K562 (cell line): ENCODE results near the gene MCCD1. TPM values are rescaled to one million over a fixed set of nuclear protein-coding genes. Genes with fewer than 3 reads are reported as not detected.

Experiments used
- BCL6 ChIP-seq: fragments of 250-450 bp; sonication (Bioruptor Pico); IDR thresholded peaks from 2 replicates; pipeline ENCODE4 v1.4.0; 2020
- BRD9 ChIP-seq: fragments of 450-650 bp; IDR thresholded peaks from 2 replicates; pipeline ENCODE4 v1.6.1; 2018; ENCODE audit warnings: low read depth; ENCODE audit not compliant: partially characterized antibody
- FOXK1 ChIP-seq: sonication (generic); formaldehyde crosslinking; IDR thresholded peaks from 2 replicates; pipeline ENCODE4 v1.8.0; 2022; ENCODE audit warnings: missing genetic modification reagents, mild to moderate bottlenecking, borderline replicate concordance
- FOXP4 ChIP-seq: sonication (generic); formaldehyde crosslinking; IDR thresholded peaks from 2 replicates; pipeline ENCODE4 v1.8.0; 2022; ENCODE audit warnings: mild to moderate bottlenecking, missing genetic modification reagents, borderline replicate concordance
- GTF2F1 ChIP-seq: IDR thresholded peaks from 2 replicates; pipeline ENCODE4 v1.6.1; 2011; ENCODE audit warnings: low read depth, low read length, improper control_type of control experiment
- HBP1 ChIP-seq: fragments of 450-650 bp; formaldehyde crosslinking; IDR thresholded peaks from 2 replicates; pipeline ENCODE4 v1.4.0; 2022; ENCODE audit warnings: missing genetic modification characterization
- HDAC1 ChIP-seq, 2 experiments: fragments of 450-650 bp; IDR thresholded peaks; 2 replicates each; pipeline ENCODE4 v1.6.1; 2016 to 2017; ENCODE audit warnings: inconsistent platforms in 1 of 2, mild to moderate bottlenecking in 1 of 2, moderate library complexity in 1 of 2
- MAFF ChIP-seq: IDR thresholded peaks from 2 replicates; pipeline ENCODE4 v1.6.1; 2012; ENCODE audit warnings: low read length, improper control_type of control experiment
- MAX ChIP-seq: sonication (generic); formaldehyde crosslinking; IDR thresholded peaks from 2 replicates; pipeline ENCODE4 v1.9.0; 2022; ENCODE audit warnings: mild to moderate bottlenecking, missing genetic modification reagents
- MEF2D ChIP-seq: conservative IDR thresholded peaks from 2 replicates; pipeline ENCODE4 v1.6.1; 2016; ENCODE audit warnings: low read depth, missing genetic modification characterization, missing compliant biosample characterization
- MIER1 ChIP-seq: fragments of 450-650 bp; IDR thresholded peaks from 2 replicates; pipeline ENCODE4 v1.6.1; 2016; ENCODE audit warnings: antibody characterized with exemption, mild to moderate bottlenecking, low read depth
- POLR2A ChIP-seq: fragments of 450-650 bp; conservative IDR thresholded peaks from 2 replicates; pipeline ENCODE4 v1.6.1; 2016
- POLR2AphosphoS5 ChIP-seq: IDR thresholded peaks from 2 replicates; pipeline ENCODE4 v1.6.1; 2011; ENCODE audit warnings: mild to moderate bottlenecking, low read depth, low read length, moderate library complexity; ENCODE audit not compliant: control insufficient read depth, insufficient read depth
- SAP30 ChIP-seq: fragments of 200-600 bp; sonication (generic); IDR thresholded peaks from 2 replicates; pipeline ENCODE4 v1.6.1; 2012; ENCODE audit warnings: borderline replicate concordance, low read depth, mild to moderate bottlenecking, moderate library complexity, low read length, control low read depth, inconsistent platforms; ENCODE audit not compliant: insufficient read depth, poor library complexity, severe bottlenecking
- SIN3B ChIP-seq: fragments of 450-650 bp; IDR thresholded peaks from 2 replicates; pipeline ENCODE4 v1.6.1; 2017; ENCODE audit warnings: low read depth, mild to moderate bottlenecking, moderate library complexity
- SMAD3 ChIP-seq: fragments of 450-650 bp; formaldehyde crosslinking; conservative IDR thresholded peaks from 2 replicates; pipeline ENCODE4 v1.4.0; 2020; ENCODE audit warnings: mild to moderate bottlenecking
- SMARCA4 ChIP-seq: fragments of 450-650 bp; IDR thresholded peaks from 2 replicates; pipeline ENCODE4 v1.6.1; 2016
- SUPT5H ChIP-seq: fragments of 450-650 bp; IDR thresholded peaks from 2 replicates; pipeline ENCODE4 v1.6.1; 2016
- TBL1XR1 ChIP-seq, 2 experiments: IDR thresholded peaks; 2 replicates each; pipeline ENCODE4 v1.6.1; 2012; ENCODE audit warnings: improper control_type of control experiment in 2 of 2, low read length in 2 of 2, mild to moderate bottlenecking in 1 of 2
- TEAD1 ChIP-seq, 2 experiments: fragments of 450-650 bp in 1 of 2; sonication (generic) in 1 of 2; formaldehyde crosslinking; IDR thresholded peaks; 2 replicates each; pipeline versions ENCODE4 v1.4.0 to v1.8.0; 2020 to 2022; ENCODE audit warnings: mild to moderate bottlenecking in 2 of 2, missing genetic modification reagents in 1 of 2
- TEAD2 ChIP-seq: fragments of 450-650 bp; IDR thresholded peaks from 2 replicates; pipeline ENCODE4 v1.6.1; 2016; ENCODE audit warnings: missing genetic modification characterization, control low read depth, missing compliant biosample characterization
- YY1 ChIP-seq, 3 experiments: IDR thresholded peaks; 2 replicates each; pipeline ENCODE4 v1.6.1; 2011; ENCODE audit warnings: low read length in 2 of 3, mild to moderate bottlenecking in 2 of 3, moderate library complexity in 2 of 3, borderline replicate concordance in 1 of 3, control low read depth in 1 of 3, low read depth in 1 of 3; ENCODE audit not compliant: insufficient read depth in 3 of 3, insufficient replicate concordance in 2 of 3, control insufficient read depth in 1 of 3, insufficient read length in 1 of 3; ENCODE audit errors: extremely low read depth in 1 of 3
- ZEB2 ChIP-seq: fragments of 450-650 bp; IDR thresholded peaks from 2 replicates; pipeline ENCODE4 v1.6.1; 2016
- ZNF24 ChIP-seq: fragments of 450-650 bp; IDR thresholded peaks from 2 replicates; pipeline ENCODE4 v1.6.1; 2016
- ZNF274 ChIP-seq: IDR thresholded peaks from 2 replicates; pipeline ENCODE4 v1.6.1; 2011; ENCODE audit warnings: low read depth, mild to moderate bottlenecking, low read length, moderate library complexity, borderline replicate concordance
- ZNF3 ChIP-seq: fragments of 250-450 bp; sonication (Bioruptor Pico); IDR thresholded peaks from 2 replicates; pipeline ENCODE4 v1.5.0; 2021; ENCODE audit warnings: mild to moderate bottlenecking, moderate library complexity
- polyA plus RNA-seq, 8 experiments: library from polyadenylated mRNA; depleted of rRNA in 4 of 8; stranded (reverse) in 5 of 8; unstranded in 3 of 8; fragments of >200 nt; fragmentation: Nextera tagmentation in 2 of 8; fragmentation: Illumina TruSeq in 1 of 8; extraction: Ambion mirVana in 2 of 8; extraction: Trizol in 1 of 8; gene quantifications; 2 replicates each; pipeline versions ENCODE4 v1.2.1 to v1.2.3, GENCODE V29; 2011 to 2014; ENCODE audit warnings: inconsistent platforms in 1 of 8, missing spikeins in 1 of 8
- total RNA-seq, 7 experiments: library from RNA; depleted of rRNA in 6 of 7; stranded (reverse); fragments of >200 nt in 6 of 7; fragmentation: Illumina TruSeq in 2 of 7; extraction: Trizol in 2 of 7; gene quantifications; 2 replicates each; pipeline versions ENCODE4 v1.2.1 to v1.2.3, GENCODE V29; 2011 to 2021; ENCODE audit warnings: low replicate concordance in 1 of 7

The MCCD1 gene
- total and polyA plus RNA-seq, 9 of the 15 experiments (the other 6 are each of a cell fraction or from before 2014, with no cell fraction given), result not detected

- no peak for TF ChIP-seq FOXP4 (CRISPR knock-in tag)
- TF ChIP-seq SAP30, result no peak
- no peak for TF ChIP-seq MIER1
- no peak for TF ChIP-seq BRD9
- TF ChIP-seq SIN3B, result no peak
- TF ChIP-seq SMAD3 (CRISPR knock-in tag), result no peak
- TF ChIP-seq SUPT5H, result 0 out of 2 replicates have a peak, but pooled peaks have one; percentile 20
- TF ChIP-seq ZNF274, result no peak
- TF ChIP-seq TBL1XR1 (IDR thresholded peaks at IDR 0.05; ENCODE audit: low read length in 2 of 2), result no peak
- TF ChIP-seq MAFF, result no peak
- no peak for TF ChIP-seq MEF2D (tag)
- no peak for TF ChIP-seq ZEB2
- TF ChIP-seq BCL6 (CRISPR knock-in tag), result no peak
- no peak for TF ChIP-seq YY1 (IDR thresholded peaks at IDR 0.05; ENCODE audit: borderline replicate concordance in 1 of 3, control insufficient read depth in 1 of 3, extremely low read depth in 1 of 3, insufficient read depth in 3 of 3, insufficient read length in 1 of 3, insufficient replicate concordance in 2 of 3, low read depth in 1 of 3, low read length in 2 of 3)
- no peak for TF ChIP-seq HDAC1 (IDR thresholded peaks at IDR 0.05)
- no peak for TF ChIP-seq SMARCA4
- 0 out of 4 replicates have a peak, but pooled peaks of 1 of the 2 experiments have one; percentile 2 for TF ChIP-seq TEAD1 (CRISPR knock-in tag; IDR thresholded peaks at IDR 0.05)
- TF ChIP-seq FOXK1 (CRISPR knock-in tag), result 0 out of 2 replicates have a peak, but pooled peaks have one; percentile 10
- TF ChIP-seq POLR2A, result peak; percentile 41; the same call in 1 of the 2 replicates
- TF ChIP-seq ZNF3 (CRISPR knock-in tag), result no peak
- no peak for TF ChIP-seq GTF2F1
- TF ChIP-seq HBP1 (CRISPR knock-in tag), result 0 out of 2 replicates have a peak, but pooled peaks have one; percentile 22
- TF ChIP-seq MAX (CRISPR knock-in tag), result no peak
- peak; percentile 52; the same call in 1 of the 2 replicates for TF ChIP-seq POLR2AphosphoS5
- no peak for TF ChIP-seq ZNF24
- TF ChIP-seq TEAD2, result no peak
- TF ChIP-seq, all 486 proteins: peak for 7
Observed at GRCh38 chr6:31533455-31533841, 4.7 kb downstream of the MCCD1 start (continued).
